HAP-1 (cell line): ENCODE data around the gene ADRM1.
A peak's percentile ranks its signal among the peaks of the same experiment; 100 is the strongest.

ENCODE experiments used
- DNase-seq, 2 experiments: peaks; one replicate each; pipeline ENCODE4 v3.0.0-alpha.2; 2016 to 2020; ENCODE audit warnings: low spot score in 2 of 2
- H3K27me3 ChIP-seq: fragments of 250-450 bp; sonication (Bioruptor Pico); 2 replicates; pipeline ENCODE4 v1.5.1; 2020; ENCODE audit warnings: low read depth, mild to moderate bottlenecking, moderate library complexity
- H3K36me3 ChIP-seq: fragments of 250-450 bp; sonication (Bioruptor Pico); replicated peaks from 2 replicates; pipeline ENCODE4 v1.5.1; 2020; ENCODE audit warnings: mild to moderate bottlenecking
- H3K4me1 ChIP-seq: fragments of 250-450 bp; sonication (Bioruptor Pico); 2 replicates; pipeline ENCODE4 v1.5.1; 2020; ENCODE audit warnings: mild to moderate bottlenecking
- H3K4me3 ChIP-seq: fragments of 250-450 bp; sonication (Bioruptor Pico); 2 replicates; pipeline ENCODE4 v1.5.1; 2020; ENCODE audit warnings: mild to moderate bottlenecking, moderate library complexity
- H3K9me3 ChIP-seq: fragments of 250-450 bp; sonication (Bioruptor Pico); 2 replicates; pipeline ENCODE4 v1.5.1; 2020; ENCODE audit warnings: mild to moderate bottlenecking, moderate library complexity
- in situ Hi-C: fragments of 300-500 bp; cut with MboI; formaldehyde crosslinking; loops from 3 replicates; pipeline ENCODE4 v1.14.3; 2020; ENCODE audit warnings: low sequenced_read_pairs, inconsistent platforms, mixed read lengths

The ADRM1 gene, protein sequence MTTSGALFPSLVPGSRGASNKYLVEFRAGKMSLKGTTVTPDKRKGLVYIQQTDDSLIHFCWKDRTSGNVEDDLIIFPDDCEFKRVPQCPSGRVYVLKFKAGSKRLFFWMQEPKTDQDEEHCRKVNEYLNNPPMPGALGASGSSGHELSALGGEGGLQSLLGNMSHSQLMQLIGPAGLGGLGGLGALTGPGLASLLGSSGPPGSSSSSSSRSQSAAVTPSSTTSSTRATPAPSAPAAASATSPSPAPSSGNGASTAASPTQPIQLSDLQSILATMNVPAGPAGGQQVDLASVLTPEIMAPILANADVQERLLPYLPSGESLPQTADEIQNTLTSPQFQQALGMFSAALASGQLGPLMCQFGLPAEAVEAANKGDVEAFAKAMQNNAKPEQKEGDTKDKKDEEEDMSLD

DNA sequence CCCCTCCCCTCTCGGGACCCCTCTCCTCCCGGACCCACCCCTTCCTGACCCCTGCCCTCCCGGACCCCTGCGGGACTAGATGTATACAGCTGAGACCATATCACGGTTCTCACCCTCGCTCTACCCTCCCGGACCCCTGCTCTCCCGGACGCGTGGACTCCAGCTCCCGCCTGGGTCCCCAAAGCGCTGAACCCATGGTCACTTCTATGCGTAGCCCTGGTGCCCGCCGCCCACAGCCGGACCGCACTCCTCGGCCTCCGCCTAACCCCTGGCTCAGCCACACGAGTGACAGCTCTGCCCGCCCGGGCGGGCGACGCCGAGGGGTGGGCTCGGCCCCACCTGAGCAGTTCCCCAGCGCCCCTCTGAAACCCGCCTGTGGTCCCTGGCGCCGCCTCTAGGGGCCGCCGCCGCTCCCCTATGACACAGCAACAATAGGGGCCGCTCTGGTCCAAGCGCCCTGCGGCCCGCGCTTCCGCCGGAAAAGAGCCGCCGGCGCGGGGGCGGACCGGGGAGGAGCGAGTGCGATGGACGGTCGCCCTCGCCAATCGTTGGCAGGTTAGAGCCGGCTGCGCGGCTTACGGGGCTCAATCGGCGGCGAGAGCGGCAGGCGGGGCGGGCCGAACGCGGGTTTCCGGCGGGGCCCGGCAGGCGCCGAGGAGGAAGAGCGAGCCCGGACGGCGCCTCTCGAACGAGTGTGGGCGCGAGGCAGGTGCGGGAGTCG is at the start of gene ADRM1:
Gene ADRM1, plus strand, starts transcription at position 657 of the 721 bp plus-strand sequence. CDS start 572 bp downstream, outside the sequence.
- Histone ChIP-seq H3K4me1 (peaks cover 11% of the 10 kb centered on the region), H3K9me3 (no peaks in the 10 kb centered on the region), H3K27me3 (no peaks in the 10 kb centered on the region), H3K4me3 (peak within 1 kb of the TSS; percentile 87), H3K36me3 (peaks cover 44% of the 10 kb centered on the region)
- in situ Hi-C loops = no loop called here
- DNase-seq = peak; percentile 90 to 96

DNA sequence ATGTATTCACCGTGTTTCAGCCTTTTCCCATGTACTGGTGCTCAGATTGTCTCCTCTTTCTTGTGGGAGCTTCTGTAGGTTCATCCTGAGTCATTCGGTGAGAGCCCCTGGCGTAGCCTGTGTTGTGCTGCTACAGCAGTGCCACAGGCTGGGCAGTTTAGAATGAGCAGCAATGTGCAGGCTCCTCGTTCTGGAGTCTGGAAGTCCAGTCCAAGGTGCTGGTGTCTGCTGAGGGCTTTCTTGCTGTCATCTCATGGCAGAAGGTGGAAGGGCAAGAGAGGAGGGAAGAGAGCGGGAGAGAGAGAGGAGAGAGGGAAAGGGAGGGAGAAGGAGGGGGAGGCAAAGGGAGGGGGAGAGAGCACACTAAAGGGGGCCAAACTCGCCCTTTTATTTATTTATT is 49.4 kb upstream of the ADRM1 start:
- no peaks in the 10 kb centered on the region for H3K27me3 ChIP-seq
- DNase-seq = no peak
- H3K9me3 ChIP-seq = no peaks in the 10 kb centered on the region
- H3K4me1 ChIP-seq = no peaks in the 10 kb centered on the region
- 0 out of 2 replicates have a peak, but pooled peaks cover 3% of the 10 kb centered on the region for H3K36me3 ChIP-seq
- H3K4me3 ChIP-seq = no peak overlapping the region
- in situ Hi-C loops = no loop called here

DNA sequence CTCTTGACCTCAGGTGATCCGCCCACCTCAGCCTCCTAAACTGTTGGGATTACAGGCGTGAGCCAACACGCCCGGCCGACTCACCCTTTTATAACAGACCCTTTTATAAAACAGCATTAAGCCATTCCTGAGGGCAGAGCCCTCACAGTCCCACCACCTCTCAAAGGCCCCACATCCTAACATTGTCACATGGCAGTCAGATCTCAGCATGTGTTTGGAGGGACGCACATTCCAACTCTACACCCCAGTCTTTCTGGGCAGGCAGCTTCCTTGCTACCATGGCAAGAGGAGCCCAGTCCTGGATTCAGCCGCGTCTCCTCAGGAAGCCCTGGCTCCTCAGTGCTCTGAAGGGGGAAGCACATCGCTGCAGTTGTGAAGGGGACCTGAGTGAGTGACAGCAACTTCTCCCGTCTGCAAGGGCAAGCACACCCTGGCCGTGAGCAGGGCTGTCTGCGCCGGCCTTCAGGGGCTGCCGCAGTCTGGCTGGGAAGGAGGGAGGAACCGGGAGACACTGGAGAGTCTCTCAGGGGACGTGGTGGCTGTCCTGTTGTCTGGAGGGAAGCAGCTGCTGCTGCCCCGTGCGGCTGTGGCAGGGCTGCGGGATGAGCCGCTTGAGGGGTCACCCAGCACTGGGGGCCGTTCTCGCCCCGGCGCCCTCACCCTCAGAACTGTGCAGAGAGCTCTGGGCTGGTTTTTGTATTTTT is 48.6 kb upstream of the ADRM1 start:
- peaks cover 3% of the 10 kb centered on the region; the same call in 1 of the 2 replicates for H3K36me3 ChIP-seq
- no peak for DNase-seq
- H3K9me3 ChIP-seq = no peaks in the 10 kb centered on the region
- H3K4me3 ChIP-seq = no peak overlapping the region
- H3K27me3 ChIP-seq = no peaks in the 10 kb centered on the region
- no peaks in the 10 kb centered on the region for H3K4me1 ChIP-seq
- in situ Hi-C loops = no loop called here

DNA sequence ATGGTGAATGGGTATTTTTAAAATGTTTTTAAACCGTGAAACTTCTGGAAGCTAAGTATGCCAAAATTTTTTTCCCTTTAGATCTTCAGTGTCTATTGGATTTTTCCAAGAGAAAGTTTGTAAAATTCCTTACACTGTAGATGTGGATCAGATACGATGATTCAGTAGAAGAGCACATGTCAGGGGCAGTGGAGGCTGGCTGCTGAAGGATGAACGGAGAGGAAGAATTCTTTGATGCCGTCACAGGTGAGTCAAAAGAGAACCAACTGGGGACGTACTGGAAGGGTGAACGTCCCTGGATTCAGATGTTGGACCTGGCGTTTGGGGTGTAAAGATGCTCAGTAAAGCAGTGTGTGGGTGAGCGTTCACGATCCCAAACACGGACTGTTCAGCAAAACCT is 46.8 kb upstream of the ADRM1 start:
- Histone ChIP-seq H3K36me3 (peaks cover 12% of the 10 kb centered on the region), H3K27me3 (no peaks in the 10 kb centered on the region), H3K4me1 (no peaks in the 10 kb centered on the region), H3K4me3 (no peak overlapping the region), H3K9me3 (no peaks in the 10 kb centered on the region)
- no peak for DNase-seq
- in situ Hi-C loops = no loop called here

DNA sequence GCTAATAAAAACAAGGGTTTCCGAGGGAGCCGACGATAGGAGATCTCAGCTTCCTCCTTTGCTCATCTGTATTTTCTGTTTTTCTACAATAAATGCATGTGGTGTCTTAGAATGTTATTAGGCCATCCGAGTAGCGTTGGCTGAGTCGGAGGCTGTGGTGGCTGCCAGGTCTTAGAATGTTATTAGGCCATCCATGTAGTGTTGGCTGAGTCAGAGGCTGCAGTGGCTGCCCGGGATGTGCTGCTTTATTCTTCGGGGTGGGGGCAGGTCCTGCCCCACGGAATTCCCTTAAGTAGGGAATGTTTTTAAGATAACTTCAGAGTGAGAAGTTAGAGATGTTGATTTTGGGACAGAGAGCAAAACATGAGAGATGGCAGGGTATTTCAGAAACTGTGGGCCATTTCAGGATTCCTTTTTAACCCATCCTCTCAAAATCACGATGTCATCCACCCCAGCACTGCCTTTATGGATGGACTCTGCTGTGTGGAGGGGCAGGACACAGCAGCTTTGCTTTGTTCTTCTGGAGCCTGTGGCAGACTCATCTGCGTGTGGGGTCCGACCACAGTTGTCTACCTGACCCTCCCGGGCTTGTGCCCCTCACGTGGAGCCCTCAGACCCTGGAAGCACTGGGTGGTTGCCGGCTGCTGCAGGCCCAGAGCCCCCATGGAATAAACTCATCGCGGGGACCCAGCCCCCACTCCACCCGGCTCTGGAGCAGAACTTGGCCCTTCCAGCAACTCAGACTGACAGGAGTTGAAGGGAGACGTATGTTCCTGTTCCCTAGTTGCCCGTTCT is 44.1 kb upstream of the ADRM1 start:
- Histone ChIP-seq H3K36me3 (peaks cover 16% of the 10 kb centered on the region), H3K9me3 (no peaks in the 10 kb centered on the region), H3K4me1 (no peaks in the 10 kb centered on the region), H3K4me3 (no peak overlapping the region), H3K27me3 (no peaks in the 10 kb centered on the region)
- DNase-seq = no peak
- in situ Hi-C loops = no loop called here

DNA sequence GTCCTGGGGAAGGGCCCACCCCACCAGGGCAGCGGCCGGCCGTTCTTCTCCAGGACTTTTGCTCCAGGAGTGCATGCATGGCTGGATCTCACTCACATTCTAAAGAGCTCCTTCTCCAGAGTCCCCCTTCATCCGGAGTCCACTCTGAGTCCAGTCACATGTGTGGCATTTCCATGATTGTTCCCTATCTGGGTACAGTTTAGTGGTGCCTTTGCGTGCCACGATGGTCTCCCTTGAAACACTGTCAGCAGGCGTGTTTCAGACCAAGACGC is 43.6 kb upstream of the ADRM1 start:
- no peak for DNase-seq
- H3K9me3 ChIP-seq = no peaks in the 10 kb centered on the region
- H3K27me3 ChIP-seq = no peaks in the 10 kb centered on the region
- in situ Hi-C loops = no loop called here
- no peaks in the 10 kb centered on the region for H3K4me1 ChIP-seq
- H3K4me3 ChIP-seq = no peak overlapping the region
- peaks cover 16% of the 10 kb centered on the region for H3K36me3 ChIP-seq

DNA sequence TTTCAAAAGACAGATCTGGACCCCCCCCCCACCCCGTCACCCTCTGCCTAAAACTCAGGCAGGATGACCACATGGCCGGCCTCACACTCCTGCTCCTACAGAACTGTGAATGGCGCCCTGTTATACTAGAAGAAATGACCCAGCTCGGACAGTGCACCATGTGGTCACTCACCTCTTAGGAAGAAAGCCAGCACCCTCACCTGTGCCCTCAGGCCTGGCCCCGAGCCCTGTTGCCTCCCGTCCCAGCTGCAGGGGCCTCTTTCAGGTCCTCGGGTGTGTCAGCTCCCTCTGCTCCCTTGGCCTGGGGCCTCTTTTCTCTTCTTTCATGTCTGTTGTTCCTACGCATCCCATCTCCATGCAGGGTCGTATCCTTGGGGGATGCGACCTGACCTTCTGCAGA is 40.7 kb upstream of the ADRM1 start:
- Histone ChIP-seq H3K4me3 (no peak overlapping the region), H3K4me1 (no peaks in the 10 kb centered on the region), H3K36me3 (peaks cover 17% of the 10 kb centered on the region), H3K9me3 (no peaks in the 10 kb centered on the region), H3K27me3 (no peaks in the 10 kb centered on the region)
- DNase-seq = no peak
- in situ Hi-C loops = no loop called here

DNA sequence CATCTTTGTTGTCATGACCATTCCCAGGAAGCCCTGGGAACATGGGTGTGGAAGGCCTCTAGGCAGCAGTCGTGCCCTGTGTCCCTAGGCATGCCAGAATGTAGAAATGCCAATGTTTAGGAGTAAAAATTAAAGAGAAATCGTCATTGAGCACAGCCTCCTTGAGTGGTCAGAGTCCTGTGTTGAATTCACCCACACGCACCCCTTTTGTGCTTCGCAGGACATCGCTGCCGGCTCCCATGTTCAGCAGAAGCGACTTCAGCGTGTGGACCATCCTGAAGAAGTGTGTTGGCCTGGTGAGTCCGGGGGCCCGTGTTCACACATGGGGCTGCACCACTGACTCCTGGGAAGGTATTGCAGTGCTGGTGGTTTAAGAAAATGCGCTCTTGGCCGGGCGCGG is 39.4 kb upstream of the ADRM1 start:
- DNase-seq = no peak
- in situ Hi-C loops = no loop called here
- Histone ChIP-seq H3K4me1 (no peaks in the 10 kb centered on the region), H3K4me3 (no peak overlapping the region), H3K9me3 (no peaks in the 10 kb centered on the region), H3K27me3 (no peaks in the 10 kb centered on the region), H3K36me3 (peaks cover 23% of the 10 kb centered on the region)

DNA sequence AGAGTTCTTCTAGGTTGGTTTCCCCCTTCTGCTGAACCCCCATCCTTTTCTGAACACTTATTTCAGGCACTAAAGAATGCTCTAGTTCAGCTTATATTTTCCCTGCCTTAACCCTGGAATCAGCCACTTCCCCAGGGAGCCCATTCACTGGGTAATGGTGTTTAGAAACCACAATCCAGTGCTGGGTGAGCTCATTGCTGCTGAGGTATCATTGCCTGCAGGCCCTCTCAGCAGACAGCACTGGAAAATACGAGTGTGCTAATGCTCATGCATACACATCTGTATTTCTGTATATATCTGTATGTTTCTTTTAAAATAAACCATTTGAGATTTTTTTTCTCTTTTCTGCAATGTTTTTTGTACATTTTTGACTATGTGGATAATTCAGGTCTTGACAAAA is 37.4 kb upstream of the ADRM1 start:
- no peak for DNase-seq
- no peaks in the 10 kb centered on the region for H3K27me3 ChIP-seq
- in situ Hi-C loops = no loop called here
- no peak overlapping the region for H3K4me3 ChIP-seq
- no peaks in the 10 kb centered on the region for H3K4me1 ChIP-seq
- H3K36me3 ChIP-seq = peaks cover 20% of the 10 kb centered on the region
- H3K9me3 ChIP-seq = no peaks in the 10 kb centered on the region

DNA sequence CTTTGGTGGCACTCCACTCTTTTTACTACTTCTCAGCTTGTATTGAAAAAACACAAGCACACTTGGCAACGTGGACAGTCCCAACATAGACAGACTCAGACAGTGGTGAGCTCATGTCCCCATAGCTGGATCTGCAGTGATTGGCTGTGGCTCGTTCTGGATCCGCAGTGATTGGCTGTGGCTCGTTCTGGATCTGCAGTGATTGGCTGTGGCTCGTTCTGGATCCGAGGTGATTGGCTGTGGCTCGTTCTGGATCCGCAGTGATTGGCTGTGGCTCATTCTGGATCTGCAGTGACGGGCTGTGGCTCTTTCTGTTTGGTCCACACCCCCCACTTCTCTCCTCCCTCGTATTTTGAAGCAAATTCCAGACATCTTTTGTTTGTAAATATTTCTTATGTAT is 36.5 kb upstream of the ADRM1 start:
- in situ Hi-C loops = no loop called here
- Histone ChIP-seq H3K27me3 (no peaks in the 10 kb centered on the region), H3K36me3 (peaks cover 15% of the 10 kb centered on the region; the same call in 1 of the 2 replicates), H3K4me3 (no peak overlapping the region), H3K4me1 (no peaks in the 10 kb centered on the region), H3K9me3 (no peaks in the 10 kb centered on the region)
- peak in 1 of 2 experiments; percentile 29 for DNase-seq

DNA sequence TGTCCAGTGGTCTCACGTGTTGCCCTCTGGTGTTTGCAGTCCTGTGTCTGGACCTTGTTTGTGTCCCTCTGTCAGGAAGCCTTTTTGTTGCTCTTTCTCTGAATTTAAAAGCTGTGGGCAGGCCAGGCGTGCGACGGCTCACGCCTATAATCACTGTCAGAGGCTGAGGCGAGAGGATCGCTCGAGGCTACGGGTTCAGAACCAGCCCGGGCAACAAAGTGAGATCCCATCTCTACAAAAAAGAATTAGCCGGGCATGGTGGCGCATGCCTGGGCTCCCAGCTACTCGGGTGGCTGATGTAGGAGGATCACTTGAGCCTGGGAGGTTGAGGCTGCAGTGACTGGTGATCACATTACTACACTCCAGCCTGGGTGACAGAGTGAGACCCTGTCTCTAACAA is 35.9 kb upstream of the ADRM1 start:
- Histone ChIP-seq H3K9me3 (no peaks in the 10 kb centered on the region), H3K4me1 (no peaks in the 10 kb centered on the region), H3K27me3 (no peaks in the 10 kb centered on the region), H3K36me3 (peaks cover 14% of the 10 kb centered on the region), H3K4me3 (no peak overlapping the region)
- in situ Hi-C loops = no loop called here
- DNase-seq = no peak

DNA sequence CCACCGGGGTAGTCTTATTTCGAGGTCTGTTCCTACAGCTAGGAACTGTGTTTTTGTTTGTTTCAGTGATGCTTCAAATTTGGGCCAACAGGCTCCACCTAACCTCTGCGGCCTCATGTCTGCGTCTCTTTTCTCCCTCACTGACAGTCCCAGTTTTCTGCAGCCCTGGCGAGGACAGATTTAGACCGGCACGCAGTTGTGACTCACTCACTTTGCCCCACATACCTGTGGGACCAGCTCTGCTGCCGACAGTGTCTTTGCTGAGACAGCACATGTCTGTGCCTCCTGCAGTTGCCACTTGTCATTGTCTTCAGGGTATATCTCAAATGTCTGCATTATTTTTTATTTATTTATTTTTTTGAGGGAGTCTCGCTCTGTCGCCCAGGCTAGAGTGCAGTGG is 35.3 kb upstream of the ADRM1 start:
- H3K9me3 ChIP-seq = no peaks in the 10 kb centered on the region
- no peaks in the 10 kb centered on the region for H3K27me3 ChIP-seq
- peaks cover 10% of the 10 kb centered on the region for H3K36me3 ChIP-seq
- H3K4me3 ChIP-seq = no peak overlapping the region
- in situ Hi-C loops = no loop called here
- no peaks in the 10 kb centered on the region for H3K4me1 ChIP-seq
- no peak for DNase-seq

DNA sequence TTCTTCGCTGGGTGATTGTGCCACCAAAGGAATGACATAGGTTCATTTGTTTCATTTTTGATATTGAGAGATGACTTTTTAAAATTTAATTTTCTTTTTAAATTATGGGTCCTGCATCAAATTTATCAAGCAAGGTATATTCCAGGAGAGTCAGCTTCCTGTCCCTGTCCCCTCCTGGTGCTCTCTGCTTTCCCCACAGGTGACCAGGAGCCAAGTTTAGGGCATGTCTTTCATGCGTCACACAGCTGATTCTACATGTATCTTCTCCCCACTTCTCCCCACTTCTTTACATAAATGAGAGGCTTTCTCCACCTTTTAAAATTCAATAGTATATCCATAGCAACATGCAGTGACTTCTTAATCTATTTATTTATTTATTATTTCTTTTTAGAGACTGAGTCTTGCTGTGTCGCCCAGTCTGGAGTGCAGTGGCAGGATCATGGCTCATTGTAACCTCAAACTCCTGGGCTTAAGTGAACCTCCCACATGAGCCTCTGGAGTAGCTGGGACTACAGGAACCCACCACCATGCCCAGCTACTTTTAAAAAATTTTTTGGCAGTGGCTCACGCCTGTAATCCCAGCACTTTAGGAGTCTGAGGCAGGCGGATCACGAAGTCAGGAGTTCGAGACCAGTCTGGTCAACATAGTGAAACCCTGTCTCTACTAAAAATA is 34.4 kb upstream of the ADRM1 start:
- in situ Hi-C loops = no loop called here
- H3K4me1 ChIP-seq = no peaks in the 10 kb centered on the region

More for the DNA sequence above, 34.4 kb upstream of the ADRM1 start:
- Histone ChIP-seq H3K4me3 (no peak overlapping the region), H3K36me3 (peaks cover 18% of the 10 kb centered on the region), H3K27me3 (no peaks in the 10 kb centered on the region), H3K9me3 (no peaks in the 10 kb centered on the region)
- no peak for DNase-seq
